Heart left ventricle (tissue), 16 donors: ENCODE data around the gene PIGS. TPM values are rescaled to one million over a fixed set of nuclear protein-coding genes. Genes with fewer than 3 reads are reported as not detected.
A peak's percentile ranks its signal among the peaks of the same experiment; 100 is the strongest.

ENCODE experiments used
- ATAC-seq, 4 donors: fragments of 200-7000 bp; cut with Tn5 transposase; one replicate each; pipeline ENCODE4 v1.9.1; 2020 to 2022; ENCODE audit warnings: moderate library complexity in 4 of 4, mild to moderate bottlenecking in 3 of 4, moderate number of reproducible peaks in 1 of 4
- DNase-seq, 5 donors: peaks; one replicate each; pipeline ENCODE4 v3.0.0-alpha.2; 2020
- H3K27ac ChIP-seq, 12 donors: fragments of 200-600 bp; sonication (generic) in 4 of 12; one replicate each; pipeline versions ENCODE4 v1.5.0 to v1.8.0; 2016 to 2022; ENCODE audit warnings: mild to moderate bottlenecking in 2 of 12
- H3K27me3 ChIP-seq, 9 donors: fragments of 200-600 bp; sonication (generic) in 2 of 9; one replicate each; pipeline versions ENCODE4 v1.5.1 to v1.8.0; 2016 to 2022; ENCODE audit warnings: mild to moderate bottlenecking in 3 of 9
- H3K36me3 ChIP-seq, 9 donors: fragments of 200-600 bp; sonication (generic) in 2 of 9; one replicate each; pipeline versions ENCODE4 v1.5.0 to v1.8.0; 2018 to 2022; ENCODE audit warnings: mild to moderate bottlenecking in 2 of 9
- H3K4me1 ChIP-seq, 12 donors: fragments of 200-600 bp; sonication (generic) in 4 of 12; one replicate each; pipeline versions ENCODE4 v1.5.0 to v1.8.0; 2016 to 2022; ENCODE audit warnings: mild to moderate bottlenecking in 3 of 12
- H3K4me3 ChIP-seq, 12 donors: fragments of 200-600 bp; sonication (generic) in 4 of 12; one replicate each; pipeline versions ENCODE4 v1.5.0 to v1.8.0; 2017 to 2022; ENCODE audit warnings: mild to moderate bottlenecking in 9 of 12, moderate library complexity in 4 of 12
- H3K9me3 ChIP-seq, 12 donors: fragments of 200-600 bp; sonication (generic) in 4 of 12; one replicate each; pipeline versions ENCODE4 v1.5.0 to v1.8.0; 2016 to 2022; ENCODE audit warnings: mild to moderate bottlenecking in 1 of 12
- POLR2A ChIP-seq, 2 donors: fragments of 450-650 bp; IDR thresholded peaks; one replicate each; pipeline ENCODE4 v1.6.1; 2017; ENCODE audit warnings: antibody characterized with exemption in 2 of 2, mild to moderate bottlenecking in 2 of 2, moderate library complexity in 2 of 2
- WGBS, 4 donors: extraction: QIAGEN DNeasy Blood & Tissue Kit in 2 of 4; methylation state at CpG; one replicate each; pipeline versions ENCODE4 v1.1.5 to v1.1.7; 2013 to 2018; 5-methylcytosine and 5-hydroxymethylcytosine counted together
- intact Hi-C, 10 donors: fragments of 100-400 bp; cut with DNase I; formaldehyde crosslinking; loops; one replicate each; pipeline versions ENCODE4 v1.11.1 to v1.14.2; 2022
- polyA plus RNA-seq, 2 donors: library from polyadenylated mRNA; stranded (reverse); fragments of 200-250 nt; gene quantifications; one replicate each; pipeline ENCODE4 v1.2.3, GENCODE V29; 2013
- total RNA-seq, 9 donors: library from RNA; depleted of rRNA in 2 of 9; stranded (reverse); fragments of >200 nt in 2 of 9; fragmentation: NEBNext Ultra II Directional in 3 of 9; extraction: Animal tissue kit (Norgen Biotek cat#: 25700) in 3 of 9; gene quantifications; one replicate each; pipeline versions ENCODE4 v1.1.0 to v1.2.4, GENCODE V29; 2016 to 2023
- TF ChIP-seq, protein P1 (sequence below), 12 donors: fragments of 200-600 bp; sonication (generic) in 4 of 12; IDR thresholded peaks; one replicate each; pipeline versions ENCODE4 v1.5.0 to v1.8.0; 2018 to 2022; ENCODE audit warnings: antibody characterized with exemption in 12 of 12, mild to moderate bottlenecking in 5 of 12
- donor health status: ischemic (EF 13 %, LVEDD 7.1; RV severe dilation, severe dysfunction).
- donor health status: healthy with polysubstance abuse.
- donor health status: DM: no; HTN: yes; CAD: no.
- donor health status: DM: no; HTN: no; CAD: no.
- donor health status: ischemic (EF 25% LVEDD 6.9; RV normal size, moderate dysfunction).
- donor health status: ischemic (EF 25% LVEDD 5.7; RV mildly dilated, moderate dysfunction).
- donor health status: healthy.
- donor health status: DM: yes; HTN: yes; CAD: no.
- donor health status: ischemic (EF 35%, LVEDD 5.7; RV mildly dilated, moderate dysfunction).
- donor health status: nonischemic (EF 11% LVEDD 7.7; RV severe dilation, severe dysfunction).
- donor health status: DM: yes; HTN: yes; CAD: no.
- donor health status: PGD.
- donor health status: ischemic (EF 29% LVEDD 5.4; RV normal size, mild dysfunction).
- donor health status: nonischemic (EF 23%, LVEDD 6.1; RV moderate dilation, normal function).

PIGS gene
- total and polyA plus RNA-seq, 11 donors: 10.4 to 88.4 (median 55.1) TPM

DNA sequence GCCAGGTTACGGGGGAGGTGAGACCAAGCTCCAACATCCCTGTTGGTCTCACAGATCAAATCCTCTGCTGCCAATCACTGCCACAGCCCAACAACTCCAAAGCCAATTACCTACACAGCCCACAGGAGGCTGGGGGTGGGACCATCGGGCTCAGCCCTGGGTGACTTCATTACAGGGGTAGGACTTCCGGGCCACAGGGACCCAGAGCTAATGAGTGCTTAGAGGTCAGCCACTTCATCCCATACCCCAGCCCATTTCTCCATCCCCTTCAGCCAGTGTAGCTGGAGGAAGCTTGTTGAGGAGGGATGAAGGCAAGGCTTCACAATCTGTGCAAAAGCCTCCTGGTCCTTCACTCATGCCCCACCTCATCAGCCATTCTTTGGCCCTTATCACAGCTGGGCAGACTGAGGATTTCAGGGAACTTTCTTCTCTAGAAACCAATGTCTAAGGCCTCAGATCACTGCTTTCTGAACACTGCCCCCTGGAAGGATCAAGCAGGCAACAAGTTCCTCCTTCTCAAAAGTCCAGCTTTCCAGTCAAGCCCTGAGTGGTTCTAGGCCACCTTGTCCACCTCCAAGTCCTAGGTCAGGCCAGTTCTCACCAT lies 59.4 kb downstream of the PIGS start:
- no peak overlapping the region for H3K27ac ChIP-seq
- intact Hi-C loops: no loop called here
- no peaks in the 10 kb centered on the region for H3K4me1 ChIP-seq
- H3K9me3 ChIP-seq: no peaks in the 10 kb centered on the region
- no peak for ATAC-seq
- WGBS, 4 donors: 64 to 75% (median 71%) methylated on average over 3 of the region's 3 CpGs
- TF ChIP-seq, protein P1, sequence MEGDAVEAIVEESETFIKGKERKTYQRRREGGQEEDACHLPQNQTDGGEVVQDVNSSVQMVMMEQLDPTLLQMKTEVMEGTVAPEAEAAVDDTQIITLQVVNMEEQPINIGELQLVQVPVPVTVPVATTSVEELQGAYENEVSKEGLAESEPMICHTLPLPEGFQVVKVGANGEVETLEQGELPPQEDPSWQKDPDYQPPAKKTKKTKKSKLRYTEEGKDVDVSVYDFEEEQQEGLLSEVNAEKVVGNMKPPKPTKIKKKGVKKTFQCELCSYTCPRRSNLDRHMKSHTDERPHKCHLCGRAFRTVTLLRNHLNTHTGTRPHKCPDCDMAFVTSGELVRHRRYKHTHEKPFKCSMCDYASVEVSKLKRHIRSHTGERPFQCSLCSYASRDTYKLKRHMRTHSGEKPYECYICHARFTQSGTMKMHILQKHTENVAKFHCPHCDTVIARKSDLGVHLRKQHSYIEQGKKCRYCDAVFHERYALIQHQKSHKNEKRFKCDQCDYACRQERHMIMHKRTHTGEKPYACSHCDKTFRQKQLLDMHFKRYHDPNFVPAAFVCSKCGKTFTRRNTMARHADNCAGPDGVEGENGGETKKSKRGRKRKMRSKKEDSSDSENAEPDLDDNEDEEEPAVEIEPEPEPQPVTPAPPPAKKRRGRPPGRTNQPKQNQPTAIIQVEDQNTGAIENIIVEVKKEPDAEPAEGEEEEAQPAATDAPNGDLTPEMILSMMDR (IDR thresholded peaks at IDR 0.05): no peak
- no peak for TF ChIP-seq POLR2A (IDR thresholded peaks at IDR 0.05)
- DNase-seq: no peak
- H3K4me3 ChIP-seq: no peak overlapping the region
- H3K36me3 ChIP-seq: no peaks in the 10 kb centered on the region
- H3K27me3 ChIP-seq: peaks cover 0 to 55% (median 16%) of the 10 kb centered on the region in 9 donors

DNA sequence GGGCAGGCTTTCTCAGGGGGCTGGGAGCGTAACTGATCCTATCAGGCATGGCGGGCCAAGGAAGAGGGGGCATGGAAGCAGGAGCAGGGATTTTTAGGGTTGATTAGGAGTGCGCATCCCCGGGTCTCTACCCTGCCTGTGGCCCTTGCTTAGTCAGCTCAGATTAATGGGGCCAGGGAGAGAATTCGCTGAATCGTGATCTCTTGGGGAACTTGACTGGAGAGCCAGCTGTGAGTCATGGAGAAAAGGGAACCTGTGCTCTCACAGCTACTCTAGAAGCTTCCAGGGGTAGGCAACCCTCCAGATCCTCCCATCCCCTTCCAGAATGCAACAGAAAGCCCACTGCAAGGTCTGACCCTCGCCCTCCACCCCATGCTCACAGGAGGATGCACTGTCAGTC lies 61.5 kb downstream of the PIGS start:
- peak in 2 of 4 donors; percentile 18 to 43 for ATAC-seq
- H3K27me3 ChIP-seq: peaks cover 0 to 60% (median 16%) of the 10 kb centered on the region in 9 donors

DNA sequence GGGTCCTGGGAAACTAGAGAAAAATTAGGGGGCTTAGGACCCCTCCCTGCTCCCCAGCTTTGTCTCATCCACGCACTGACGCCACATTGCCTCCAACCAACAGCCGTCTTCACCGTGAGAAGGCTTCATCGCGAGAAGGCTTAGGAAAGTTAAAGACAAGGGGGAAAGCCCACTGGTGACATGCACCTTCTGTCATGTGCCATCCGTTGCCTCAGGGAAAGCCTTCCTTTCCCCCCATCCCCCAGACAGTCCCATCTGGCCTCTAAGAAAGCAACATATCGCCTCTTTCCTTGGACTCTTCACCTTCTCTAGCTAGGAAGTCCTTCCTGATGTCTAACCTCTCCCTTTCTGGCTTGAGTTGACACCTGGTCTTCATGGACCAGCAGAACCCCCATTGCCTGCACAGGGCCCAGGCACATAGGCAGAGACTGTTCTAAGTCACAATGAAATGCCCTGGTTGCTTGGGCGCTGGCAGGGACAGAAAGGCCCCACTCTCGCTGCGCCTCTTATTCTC lies 63.1 kb downstream of the PIGS start:
- Histone ChIP-seq H3K4me3 (no peak overlapping the region), H3K27ac (no peak overlapping the region), H3K9me3 (no peaks in the 10 kb centered on the region), H3K27me3 (peaks cover 0 to 50% (median 6%) of the 10 kb centered on the region in 9 donors), H3K36me3 (no peaks in the 10 kb centered on the region), H3K4me1 (no peaks in the 10 kb centered on the region)
- DNase-seq: no peak
- 57 to 67% (median 62%) methylated on average over 10 to 11 of the region's 11 CpGs for WGBS, 4 donors
- no peak for TF ChIP-seq POLR2A (IDR thresholded peaks at IDR 0.05)
- TF ChIP-seq, protein P1 (IDR thresholded peaks at IDR 0.05): no peak
- no peak for ATAC-seq
- intact Hi-C loops: no loop called here

More for the DNA sequence above, 61.5 kb downstream of the PIGS start:
- Histone ChIP-seq H3K9me3 (no peaks in the 10 kb centered on the region), H3K27ac (no peak overlapping the region), H3K4me1 (no peaks in the 10 kb centered on the region), H3K4me3 (no peak overlapping the region), H3K36me3 (no peaks in the 10 kb centered on the region)
- TF ChIP-seq, protein P1 (IDR thresholded peaks at IDR 0.05): no peak
- TF ChIP-seq POLR2A (IDR thresholded peaks at IDR 0.05): no peak
- 71 to 80% (median 76%) methylated on average over 7 of the region's 7 CpGs for WGBS, 4 donors
- DNase-seq: no peak
- intact Hi-C loops: no loop called here

DNA sequence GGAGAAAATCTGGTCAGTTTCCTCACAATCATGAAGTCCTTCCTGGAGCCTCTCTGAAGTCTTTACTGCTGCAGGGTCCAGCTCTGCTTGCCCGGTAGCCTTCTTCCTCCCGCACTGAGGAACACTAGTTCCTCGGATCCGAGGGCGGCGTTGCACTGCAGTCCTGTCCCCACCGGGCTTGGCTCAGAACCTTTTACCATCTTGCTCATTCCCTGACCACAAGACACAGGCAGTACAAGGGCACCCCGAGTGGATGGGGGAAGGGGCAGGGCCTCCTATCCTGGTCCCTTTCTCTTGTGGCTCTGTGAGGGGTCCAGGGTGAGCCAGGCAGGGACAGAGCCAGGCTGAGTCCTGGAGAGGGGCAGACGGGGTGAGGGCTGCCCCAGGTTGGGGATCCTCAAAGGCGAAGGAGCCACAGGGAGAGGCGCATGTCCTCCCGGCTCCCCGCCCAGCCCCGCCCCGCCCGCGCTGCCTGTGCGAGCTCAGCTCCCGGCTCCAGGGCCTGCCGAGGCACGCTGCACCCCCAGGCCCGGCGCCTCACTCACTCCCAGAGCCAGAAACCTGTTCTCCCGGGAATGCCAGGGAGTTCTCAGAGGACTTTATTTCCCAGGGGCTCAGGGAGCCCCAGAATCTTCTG lies 63.6 kb downstream of the PIGS start:
- no peak for DNase-seq
- Histone ChIP-seq H3K36me3 (no peaks in the 10 kb centered on the region), H3K4me3 (no peak overlapping the region), H3K27ac (no peak overlapping the region), H3K27me3 (peaks cover 0 to 47% (median 6%) of the 10 kb centered on the region in 9 donors), H3K4me1 (no peaks in the 10 kb centered on the region), H3K9me3 (no peaks in the 10 kb centered on the region)
- TF ChIP-seq, protein P1 (IDR thresholded peaks at IDR 0.05): no peak
- no peak for TF ChIP-seq POLR2A (IDR thresholded peaks at IDR 0.05)
- 23 to 34% (median 30%) methylated on average over 12 to 24 of the region's 24 CpGs for WGBS, 4 donors
- no peak for ATAC-seq
- intact Hi-C loops: no loop called here
